H9 (cell line): ENCODE results near the gene RCN2. TPM values are rescaled to one million over a fixed set of nuclear protein-coding genes. Genes with fewer than 3 reads are reported as not detected.

Experiments used
- DNase-seq: peaks from one replicate; pipeline ENCODE4 v3.0.0-alpha.2; 2017
- H2AFZ ChIP-seq: one replicate; pipeline ENCODE4 v1.6.1; 2013; ENCODE audit warnings: mild to moderate bottlenecking, low read length, control low read depth, moderate library complexity
- H2AK5ac ChIP-seq: 2 replicates; pipeline ENCODE4 v1.6.1; 2013; ENCODE audit warnings: low read length, control low read depth, mixed read lengths; ENCODE audit not compliant: insufficient read length
- H2BK120ac ChIP-seq: one replicate; pipeline ENCODE4 v1.6.1; 2013; ENCODE audit warnings: low read depth, mild to moderate bottlenecking, low read length, control low read depth, inconsistent platforms; ENCODE audit not compliant: poor library complexity, severe bottlenecking
- H2BK12ac ChIP-seq: 2 replicates; pipeline ENCODE4 v1.6.1; 2013; ENCODE audit warnings: low read length, control low read depth, mixed read lengths, low read depth; ENCODE audit not compliant: insufficient read length
- H2BK15ac ChIP-seq: 2 replicates; pipeline ENCODE4 v1.6.1; 2013; ENCODE audit warnings: low read depth, low read length, control low read depth
- H2BK20ac ChIP-seq: one replicate; pipeline ENCODE4 v1.6.1; 2013; ENCODE audit warnings: low read depth, mild to moderate bottlenecking, low read length, control low read depth, inconsistent platforms; ENCODE audit not compliant: poor library complexity, severe bottlenecking
- H2BK5ac ChIP-seq: 2 replicates; pipeline ENCODE4 v1.6.1; 2013; ENCODE audit warnings: low read length, control low read depth, mixed read lengths; ENCODE audit not compliant: insufficient read length
- H3K14ac ChIP-seq: 2 replicates; pipeline ENCODE4 v1.6.1; 2013; ENCODE audit warnings: low read length, control low read depth; ENCODE audit not compliant: insufficient read depth
- H3K18ac ChIP-seq: 2 replicates; pipeline ENCODE4 v1.6.1; 2013; ENCODE audit warnings: low read depth, mild to moderate bottlenecking, mixed read lengths, low read length, control low read depth; ENCODE audit not compliant: insufficient read length
- H3K23ac ChIP-seq: 2 replicates; pipeline ENCODE4 v1.6.1; 2013; ENCODE audit warnings: low read length, control low read depth, mixed read lengths, low read depth; ENCODE audit not compliant: insufficient read length
- H3K23me2 ChIP-seq: 2 replicates; pipeline ENCODE4 v1.6.1; 2013; ENCODE audit warnings: low read depth, mild to moderate bottlenecking, mixed read lengths, low read length, control low read depth; ENCODE audit not compliant: insufficient read length, poor library complexity, severe bottlenecking
- H3K27ac ChIP-seq: 2 replicates; pipeline ENCODE4 v1.5.1; 2013; ENCODE audit warnings: low read length, control low read depth, mixed read lengths, low read depth; ENCODE audit not compliant: insufficient read length
- H3K27me3 ChIP-seq: 2 replicates; pipeline ENCODE4 v1.6.1; 2013; ENCODE audit warnings: low read length, control low read depth, inconsistent platforms; ENCODE audit not compliant: insufficient read depth
- H3K4ac ChIP-seq: 2 replicates; pipeline ENCODE4 v1.6.1; 2013; ENCODE audit warnings: low read depth, mild to moderate bottlenecking, control low read depth, inconsistent platforms, low read length, moderate library complexity
- H3K4me1 ChIP-seq: 2 replicates; pipeline ENCODE4 v1.6.1; 2013; ENCODE audit warnings: low read length, control low read depth, inconsistent platforms; ENCODE audit not compliant: insufficient read depth
- H3K4me2 ChIP-seq: 2 replicates; pipeline ENCODE4 v1.6.1; 2013; ENCODE audit warnings: low read length, control low read depth, mixed read lengths; ENCODE audit not compliant: insufficient read length, insufficient read depth
- H3K56ac ChIP-seq: 2 replicates; pipeline ENCODE4 v1.6.1; 2013; ENCODE audit warnings: low read depth, mild to moderate bottlenecking, mixed read lengths, low read length, control low read depth; ENCODE audit not compliant: insufficient read length
- H3K79me1 ChIP-seq: 2 replicates; pipeline ENCODE4 v1.6.1; 2013; ENCODE audit warnings: low read depth, mild to moderate bottlenecking, moderate library complexity, low read length, control low read depth, inconsistent platforms; ENCODE audit not compliant: insufficient read depth, poor library complexity, severe bottlenecking
- H3K79me2 ChIP-seq: 2 replicates; pipeline ENCODE4 v1.6.1; 2013; ENCODE audit warnings: low read length, control low read depth, inconsistent platforms; ENCODE audit not compliant: insufficient read depth
- H3K9ac ChIP-seq: 2 replicates; pipeline ENCODE4 v1.6.1; 2013; ENCODE audit warnings: low read length, control low read depth, mixed read lengths; ENCODE audit not compliant: insufficient read length; ENCODE audit errors: extremely low read depth
- H3K9me3 ChIP-seq: one replicate; pipeline ENCODE4 v1.6.1; 2013; ENCODE audit warnings: low read depth, low read length, inconsistent platforms; ENCODE audit not compliant: control insufficient read depth
- H3T11ph ChIP-seq: one replicate; pipeline ENCODE4 v1.6.1; 2013; ENCODE audit warnings: mild to moderate bottlenecking, low read length, control low read depth, inconsistent platforms
- H4K20me1 ChIP-seq: one replicate; pipeline ENCODE4 v1.6.1; 2013; ENCODE audit not compliant: control insufficient read depth, insufficient read length, insufficient read depth
- H4K5ac ChIP-seq: 2 replicates; pipeline ENCODE4 v1.6.1; 2013; ENCODE audit warnings: low read depth, mild to moderate bottlenecking, mixed read lengths, low read length, control low read depth; ENCODE audit not compliant: insufficient read length
- H4K8ac ChIP-seq: replicated peaks from 2 replicates; pipeline ENCODE4 v1.6.1; 2013; ENCODE audit warnings: low read length, control low read depth, mixed read lengths, low read depth; ENCODE audit not compliant: insufficient read length
- H4K91ac ChIP-seq: 2 replicates; pipeline ENCODE4 v1.6.1; 2013; ENCODE audit warnings: low read depth, mild to moderate bottlenecking, moderate library complexity, mixed read lengths, low read length, control low read depth; ENCODE audit not compliant: insufficient read length
- H3K27ac Mint-ChIP-seq, 3 experiments: 2 replicates in 2 of 3; 3 replicates in 1 of 3; pipeline ENCODE4 v1.8.0; 2020 to 2021; ENCODE audit warnings: mixed read lengths in 3 of 3, mild to moderate bottlenecking in 1 of 3, moderate library complexity in 1 of 3
- H3K27me3 Mint-ChIP-seq: 2 replicates; pipeline ENCODE4 v1.8.0; 2021; ENCODE audit warnings: low read depth, mild to moderate bottlenecking, moderate library complexity, mixed read lengths
- H3K36me3 Mint-ChIP-seq, 3 experiments: 2 replicates in 2 of 3; 3 replicates in 1 of 3; pipeline ENCODE4 v1.8.0; 2020 to 2021; ENCODE audit warnings: low read depth in 3 of 3, mixed read lengths in 3 of 3; ENCODE audit not compliant: insufficient read depth in 1 of 3
- H3K4me1 Mint-ChIP-seq, 2 experiments: 2 replicates each; pipeline ENCODE4 v1.8.0; 2020; ENCODE audit warnings: mixed read lengths in 2 of 2
- H3K4me3 Mint-ChIP-seq, 2 experiments: 2 replicates in 1 of 2; 3 replicates in 1 of 2; pipeline ENCODE4 v1.8.0; 2020 to 2021; ENCODE audit warnings: mild to moderate bottlenecking in 2 of 2, mixed read lengths in 2 of 2, moderate library complexity in 1 of 2
- H3K9me3 Mint-ChIP-seq, 2 experiments: 2 replicates in 1 of 2; 3 replicates in 1 of 2; pipeline ENCODE4 v1.8.0; 2020; ENCODE audit warnings: mild to moderate bottlenecking in 2 of 2, mixed read lengths in 2 of 2, moderate library complexity in 1 of 2
- WGBS: extraction: QIAGEN DNeasy Blood & Tissue Kit; methylation state at CpG from one replicate; pipeline ENCODE4 v1.1.7; 2013; ENCODE audit warnings: missing lambda C conversion rate, low lambda C conversion rate, mixed read lengths; ENCODE audit not compliant: insufficient read length; ENCODE audit errors: extremely low coverage; 5-methylcytosine and 5-hydroxymethylcytosine counted together
- total RNA-seq: library from RNA; stranded (reverse); gene quantifications from 2 replicates; pipeline ENCODE4 v1.2.1, GENCODE V29; 2021
- TF ChIP-seq, protein P1 (sequence below): fragments of 200-600 bp; sonication (generic); conservative IDR thresholded peaks from 3 replicates; pipeline ENCODE4 v1.8.0; 2021; ENCODE audit warnings: antibody characterized with exemption, mild to moderate bottlenecking

The RCN2 gene
- total RNA-seq, 1 experiment from 2014 or later: 139 TPM

- peaks cover 24% of the 10 kb centered on the region in 2 experiments for H3K4me1 Mint-ChIP-seq
- H3K56ac ChIP-seq: no peak overlapping the region
These were observed 3.3 kb upstream of the RCN2 start for GRCh38 chr15:76928201-76928600.

More at GRCh38 chr15:76928201-76928600, 3.3 kb upstream of the RCN2 start:
- Histone ChIP-seq H2BK15ac (no peak overlapping the region), H3K4me2 (no peak overlapping the region), H2BK12ac (no peak overlapping the region), H3K14ac (no peak overlapping the region), H3K9me3 (no peaks in the 10 kb centered on the region), H4K20me1 (no peaks in the 10 kb centered on the region), H3K23me2 (no peaks in the 10 kb centered on the region), H3K27me3 (no peaks in the 10 kb centered on the region), H3K4me1 (no peaks in the 10 kb centered on the region), H4K5ac (no peak overlapping the region), H2BK5ac (no peak overlapping the region), H3K9ac (no peak overlapping the region), H3K79me1 (no peaks in the 10 kb centered on the region), H3K4ac (no peak overlapping the region), H2BK120ac (no peak overlapping the region), H3K79me2 (peaks cover 3% of the 10 kb centered on the region; the same call in 1 of the 2 replicates), H2BK20ac (no peak overlapping the region), H3K18ac (no peak overlapping the region), H3T11ph (no peak overlapping the region), H2AFZ (no peak overlapping the region), H4K8ac (no peak overlapping the region), H4K91ac (no peak overlapping the region), H2AK5ac (no peak overlapping the region), H3K27ac (no peak overlapping the region), H3K23ac (no peak overlapping the region)
- Mint-ChIP-seq H3K9me3 (no peaks in the 10 kb centered on the region; a peak in 1 of 5 replicates), H3K27me3 (peaks cover 6% of the 10 kb centered on the region), H3K27ac (no peak overlapping the region), H3K36me3 (peaks cover 3 to 6% (median 3%) of the 10 kb centered on the region in 3 experiments; a peak in 6 of 7 replicates), H3K4me3 (no peak overlapping the region)
- TF ChIP-seq, protein P1, sequence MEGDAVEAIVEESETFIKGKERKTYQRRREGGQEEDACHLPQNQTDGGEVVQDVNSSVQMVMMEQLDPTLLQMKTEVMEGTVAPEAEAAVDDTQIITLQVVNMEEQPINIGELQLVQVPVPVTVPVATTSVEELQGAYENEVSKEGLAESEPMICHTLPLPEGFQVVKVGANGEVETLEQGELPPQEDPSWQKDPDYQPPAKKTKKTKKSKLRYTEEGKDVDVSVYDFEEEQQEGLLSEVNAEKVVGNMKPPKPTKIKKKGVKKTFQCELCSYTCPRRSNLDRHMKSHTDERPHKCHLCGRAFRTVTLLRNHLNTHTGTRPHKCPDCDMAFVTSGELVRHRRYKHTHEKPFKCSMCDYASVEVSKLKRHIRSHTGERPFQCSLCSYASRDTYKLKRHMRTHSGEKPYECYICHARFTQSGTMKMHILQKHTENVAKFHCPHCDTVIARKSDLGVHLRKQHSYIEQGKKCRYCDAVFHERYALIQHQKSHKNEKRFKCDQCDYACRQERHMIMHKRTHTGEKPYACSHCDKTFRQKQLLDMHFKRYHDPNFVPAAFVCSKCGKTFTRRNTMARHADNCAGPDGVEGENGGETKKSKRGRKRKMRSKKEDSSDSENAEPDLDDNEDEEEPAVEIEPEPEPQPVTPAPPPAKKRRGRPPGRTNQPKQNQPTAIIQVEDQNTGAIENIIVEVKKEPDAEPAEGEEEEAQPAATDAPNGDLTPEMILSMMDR: no peak
- DNase-seq: no peak
- no CpG with 5 or more reads among the region's 3 CpGs for WGBS
